ENCODE data around the gene MLH3.

- TF ChIP-seq, protein P1, sequence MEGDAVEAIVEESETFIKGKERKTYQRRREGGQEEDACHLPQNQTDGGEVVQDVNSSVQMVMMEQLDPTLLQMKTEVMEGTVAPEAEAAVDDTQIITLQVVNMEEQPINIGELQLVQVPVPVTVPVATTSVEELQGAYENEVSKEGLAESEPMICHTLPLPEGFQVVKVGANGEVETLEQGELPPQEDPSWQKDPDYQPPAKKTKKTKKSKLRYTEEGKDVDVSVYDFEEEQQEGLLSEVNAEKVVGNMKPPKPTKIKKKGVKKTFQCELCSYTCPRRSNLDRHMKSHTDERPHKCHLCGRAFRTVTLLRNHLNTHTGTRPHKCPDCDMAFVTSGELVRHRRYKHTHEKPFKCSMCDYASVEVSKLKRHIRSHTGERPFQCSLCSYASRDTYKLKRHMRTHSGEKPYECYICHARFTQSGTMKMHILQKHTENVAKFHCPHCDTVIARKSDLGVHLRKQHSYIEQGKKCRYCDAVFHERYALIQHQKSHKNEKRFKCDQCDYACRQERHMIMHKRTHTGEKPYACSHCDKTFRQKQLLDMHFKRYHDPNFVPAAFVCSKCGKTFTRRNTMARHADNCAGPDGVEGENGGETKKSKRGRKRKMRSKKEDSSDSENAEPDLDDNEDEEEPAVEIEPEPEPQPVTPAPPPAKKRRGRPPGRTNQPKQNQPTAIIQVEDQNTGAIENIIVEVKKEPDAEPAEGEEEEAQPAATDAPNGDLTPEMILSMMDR (IDR thresholded peaks at IDR 0.05) = no peak
- no peak for TF ChIP-seq EP300 (IDR thresholded peaks at IDR 0.05)
- no peak for TF ChIP-seq POLR2A (IDR thresholded peaks at IDR 0.05)
Measured at GRCh38 chr14:75030147-75030546, 21.1 kb downstream of the MLH3 start.

All from tibial nerve (tissue), 4 donors.